HG03159 (cell line): Measurements from ENCODE around the gene DNAJC2.

ENCODE experiments used
- ATAC-seq: cut with Tn5 transposase; IDR thresholded peaks from one replicate; pipeline ENCODE4 v1.9.1; 2021; ENCODE audit warnings: mild to moderate bottlenecking, moderate library complexity; ENCODE audit not compliant: unreplicated experiment

The DNAJC2 gene, protein sequence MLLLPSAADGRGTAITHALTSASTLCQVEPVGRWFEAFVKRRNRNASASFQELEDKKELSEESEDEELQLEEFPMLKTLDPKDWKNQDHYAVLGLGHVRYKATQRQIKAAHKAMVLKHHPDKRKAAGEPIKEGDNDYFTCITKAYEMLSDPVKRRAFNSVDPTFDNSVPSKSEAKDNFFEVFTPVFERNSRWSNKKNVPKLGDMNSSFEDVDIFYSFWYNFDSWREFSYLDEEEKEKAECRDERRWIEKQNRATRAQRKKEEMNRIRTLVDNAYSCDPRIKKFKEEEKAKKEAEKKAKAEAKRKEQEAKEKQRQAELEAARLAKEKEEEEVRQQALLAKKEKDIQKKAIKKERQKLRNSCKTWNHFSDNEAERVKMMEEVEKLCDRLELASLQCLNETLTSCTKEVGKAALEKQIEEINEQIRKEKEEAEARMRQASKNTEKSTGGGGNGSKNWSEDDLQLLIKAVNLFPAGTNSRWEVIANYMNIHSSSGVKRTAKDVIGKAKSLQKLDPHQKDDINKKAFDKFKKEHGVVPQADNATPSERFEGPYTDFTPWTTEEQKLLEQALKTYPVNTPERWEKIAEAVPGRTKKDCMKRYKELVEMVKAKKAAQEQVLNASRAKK

DNA sequence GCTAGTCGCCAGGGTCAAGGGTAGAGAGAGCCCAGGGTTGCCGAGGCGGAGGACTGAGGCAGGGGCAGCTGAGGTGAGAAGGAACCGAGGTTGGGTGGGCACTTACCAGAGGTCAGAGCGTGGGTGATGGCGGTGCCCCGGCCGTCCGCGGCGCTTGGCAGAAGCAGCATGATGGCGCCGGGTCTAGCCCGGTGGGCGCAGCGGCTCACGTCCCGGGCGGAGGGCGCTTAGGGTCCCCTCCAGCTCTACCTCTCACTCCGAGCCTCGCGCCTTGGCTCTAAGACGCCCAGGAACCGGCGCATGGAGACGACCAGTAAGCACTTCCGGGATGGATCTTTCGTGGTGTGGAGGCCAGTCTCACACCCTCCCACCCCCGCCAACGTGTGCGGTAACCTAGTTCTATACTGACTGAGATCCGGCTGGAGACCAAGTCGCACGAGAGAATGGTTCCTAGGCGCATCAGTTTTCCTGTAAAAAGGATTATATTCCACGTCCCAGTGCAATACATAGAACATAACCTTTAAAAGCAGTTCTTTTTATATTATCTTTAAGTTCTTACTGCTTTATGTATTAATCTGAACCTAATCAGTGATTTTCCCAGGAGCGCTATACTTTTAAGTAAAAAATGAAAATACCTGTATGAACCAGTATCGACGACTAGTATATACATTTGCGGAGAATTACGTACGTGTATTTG is at the start of gene DNAJC2:
DNAJC2 (minus strand) TSS at position 315 of the 697 bp plus-strand sequence; CDS start at position 170, 145 bp downstream.
- peak; percentile 70 for ATAC-seq

DNA sequence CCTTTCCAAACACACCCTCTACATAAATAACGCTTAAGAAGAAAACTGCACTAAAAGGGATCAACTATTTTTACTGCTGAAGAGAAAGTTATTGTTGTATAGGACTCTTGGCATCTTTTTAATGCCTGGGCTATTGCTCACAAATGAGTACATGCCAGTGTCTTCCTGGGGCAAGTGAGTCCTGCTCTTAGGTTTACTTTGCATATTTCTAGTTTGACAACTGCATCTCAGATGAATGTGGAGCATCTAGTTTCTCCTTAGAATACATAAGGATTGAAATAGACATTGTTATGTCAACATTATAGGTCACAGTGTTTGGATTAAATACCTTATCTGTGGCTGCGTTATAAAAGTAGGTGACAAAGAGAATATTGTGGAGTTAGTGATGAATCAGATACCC is 47.4 kb upstream of the DNAJC2 start:
- no peak for ATAC-seq

DNA sequence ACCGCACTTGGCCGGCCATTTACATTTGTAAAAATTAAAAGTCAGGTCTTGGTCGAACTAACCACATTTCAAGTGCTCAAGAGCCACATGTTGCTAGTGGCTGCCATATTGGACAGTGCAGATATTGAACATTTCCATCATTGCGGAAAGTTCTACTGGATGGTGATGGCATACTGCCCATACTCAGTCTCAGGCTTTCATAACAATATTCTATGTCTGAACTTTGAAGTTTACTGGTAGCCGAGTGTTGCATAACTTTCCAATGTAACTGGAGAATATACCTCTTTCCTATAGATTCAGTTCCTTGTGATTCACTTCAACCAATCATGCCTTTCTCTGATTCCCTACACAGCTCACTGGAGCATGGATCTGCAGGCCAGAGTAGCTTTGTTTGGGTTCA is 46.6 kb upstream of the DNAJC2 start:
- ATAC-seq = no peak

DNA sequence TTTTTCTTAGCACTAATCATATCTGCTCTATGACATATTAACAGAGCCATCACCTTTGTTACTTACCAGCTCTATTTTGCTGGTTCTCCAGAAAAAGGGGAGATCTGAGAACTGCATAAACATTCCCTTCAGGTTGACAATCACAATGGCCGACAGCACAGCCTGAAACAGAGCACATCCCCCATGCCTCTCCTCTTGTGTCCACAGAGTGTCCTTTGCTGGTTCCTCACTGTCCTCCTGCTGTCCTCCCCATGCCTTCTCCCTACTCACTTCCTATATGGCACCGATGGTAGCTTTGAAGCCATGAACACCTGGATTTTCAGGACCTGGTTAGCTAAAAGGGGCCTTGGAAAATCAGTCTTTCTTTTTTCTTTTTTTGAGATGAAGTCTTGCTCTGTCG is 44.7 kb upstream of the DNAJC2 start:
- ATAC-seq = no peak

DNA sequence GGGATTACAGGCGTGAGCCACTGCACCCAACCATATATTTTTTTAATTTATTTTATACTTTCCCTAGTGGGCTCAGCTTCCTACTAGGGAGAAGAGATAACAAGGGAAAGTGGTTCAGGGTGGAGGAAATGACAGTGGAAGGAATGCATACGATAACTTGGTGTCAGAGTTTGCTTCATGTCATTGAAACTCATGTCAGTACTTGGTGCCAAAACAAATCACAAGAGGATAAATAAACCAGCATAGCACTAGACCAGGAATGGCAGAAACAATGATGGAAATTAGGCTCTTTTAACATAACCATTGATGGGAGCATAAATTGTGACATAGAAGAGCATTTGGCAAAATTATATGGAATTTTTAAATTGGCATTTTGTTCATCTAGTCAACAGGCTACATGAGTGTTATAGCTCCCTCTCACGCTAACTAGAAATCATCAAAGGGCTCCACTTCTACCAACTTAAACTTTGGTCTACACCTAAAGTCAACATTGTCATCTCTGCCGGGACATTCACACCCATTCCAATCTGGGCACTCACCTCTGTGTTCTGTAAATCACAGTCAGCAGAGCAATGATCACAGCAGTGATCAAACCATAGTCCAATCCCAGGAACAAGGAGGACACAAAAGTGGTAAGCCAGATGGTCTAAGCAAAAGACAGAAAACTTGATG is 44.0 kb upstream of the DNAJC2 start:
- ATAC-seq = no peak

DNA sequence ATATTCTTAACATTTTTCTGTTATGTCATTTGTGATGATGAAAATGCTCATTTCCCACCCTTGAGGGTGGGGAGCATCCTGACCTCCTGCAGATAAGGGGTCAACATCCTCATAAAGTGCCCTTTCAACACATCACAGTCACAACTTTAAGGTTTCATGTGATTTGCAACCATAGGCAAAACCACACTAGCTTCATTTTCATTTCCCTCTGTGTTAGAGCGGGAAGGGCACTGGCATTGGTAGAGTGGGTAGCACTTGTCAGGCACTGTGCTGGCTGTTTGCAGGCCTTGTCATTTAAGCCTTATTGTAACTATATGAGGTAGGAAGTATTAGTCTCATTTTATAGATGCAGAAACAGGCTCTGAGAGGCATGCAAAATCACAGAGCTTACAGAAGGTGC is 42.7 kb upstream of the DNAJC2 start:
- no peak for ATAC-seq

DNA sequence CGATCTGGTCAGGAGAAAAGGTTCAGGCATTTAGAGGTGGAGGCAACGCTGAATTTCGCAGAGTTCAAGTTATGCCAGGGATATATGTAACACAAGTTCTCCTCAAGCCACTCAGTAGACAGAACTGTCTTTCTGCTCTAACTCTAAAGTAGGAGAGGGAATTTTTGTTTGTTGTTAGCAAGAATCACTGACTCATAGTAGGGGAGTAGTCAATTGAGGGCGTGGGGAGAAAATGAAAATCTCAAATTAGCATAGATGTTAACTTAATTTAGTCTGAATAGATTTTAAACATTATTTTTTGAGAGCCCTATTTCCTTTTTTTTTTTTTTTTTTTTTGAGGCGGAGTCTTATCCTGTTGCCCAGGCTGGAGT is 37.5 kb upstream of the DNAJC2 start:
- ATAC-seq = no peak

DNA sequence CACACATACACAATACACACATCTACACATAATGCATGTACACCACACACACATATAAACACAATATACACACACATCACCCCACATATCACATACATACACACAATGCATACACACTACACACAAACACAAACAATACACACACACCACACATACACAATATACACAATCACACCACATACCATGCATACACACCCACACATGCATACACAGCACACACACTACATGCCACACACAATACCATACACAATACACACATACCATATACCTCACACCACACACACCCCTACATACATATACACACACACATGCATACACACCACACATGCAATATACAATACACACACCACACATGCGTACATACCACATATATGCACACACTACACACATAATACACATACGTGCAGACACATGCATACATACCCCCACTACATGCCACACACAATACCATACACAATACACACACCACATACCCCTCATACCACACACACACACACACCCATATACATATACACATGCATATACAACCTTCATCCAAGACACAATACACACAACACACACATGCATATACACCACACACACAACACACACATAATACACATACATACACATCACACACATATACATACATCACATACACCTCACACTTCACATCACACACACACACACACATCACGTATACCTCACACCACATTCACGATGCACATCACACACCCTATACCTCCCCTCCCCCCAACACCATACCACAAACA is 36.9 kb upstream of the DNAJC2 start:
- ATAC-seq = no peak

DNA sequence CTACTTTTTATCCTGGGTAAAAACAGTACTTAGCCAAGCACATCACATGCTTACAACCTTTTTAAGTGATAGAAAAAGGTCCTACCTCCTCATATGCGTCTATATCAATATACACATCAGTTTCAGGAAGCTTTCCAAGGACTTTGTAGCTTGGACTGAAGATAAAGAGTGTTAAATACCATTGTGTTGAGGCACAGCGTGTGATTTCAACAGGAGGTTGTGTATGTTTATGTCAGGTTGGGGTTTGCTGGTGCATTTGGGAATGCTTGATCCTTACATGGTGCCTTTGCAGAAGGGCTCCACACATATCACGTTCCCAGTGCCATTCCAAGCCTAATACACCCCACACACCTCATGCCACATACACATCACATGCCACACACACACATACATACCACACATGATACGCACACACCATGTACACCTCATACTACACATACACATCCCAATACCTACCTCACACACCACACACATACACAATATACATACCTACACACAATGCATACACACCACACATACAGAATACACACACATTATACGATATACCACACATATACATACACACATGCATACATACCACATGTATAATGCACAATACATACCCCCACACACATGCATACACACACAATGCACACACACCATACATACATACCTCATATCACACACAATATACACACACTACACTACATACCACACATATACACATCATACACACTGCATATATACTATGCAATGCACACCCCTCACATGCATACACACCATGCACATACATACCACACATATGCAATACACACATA is 36.0 kb upstream of the DNAJC2 start:
- ATAC-seq = no peak

DNA sequence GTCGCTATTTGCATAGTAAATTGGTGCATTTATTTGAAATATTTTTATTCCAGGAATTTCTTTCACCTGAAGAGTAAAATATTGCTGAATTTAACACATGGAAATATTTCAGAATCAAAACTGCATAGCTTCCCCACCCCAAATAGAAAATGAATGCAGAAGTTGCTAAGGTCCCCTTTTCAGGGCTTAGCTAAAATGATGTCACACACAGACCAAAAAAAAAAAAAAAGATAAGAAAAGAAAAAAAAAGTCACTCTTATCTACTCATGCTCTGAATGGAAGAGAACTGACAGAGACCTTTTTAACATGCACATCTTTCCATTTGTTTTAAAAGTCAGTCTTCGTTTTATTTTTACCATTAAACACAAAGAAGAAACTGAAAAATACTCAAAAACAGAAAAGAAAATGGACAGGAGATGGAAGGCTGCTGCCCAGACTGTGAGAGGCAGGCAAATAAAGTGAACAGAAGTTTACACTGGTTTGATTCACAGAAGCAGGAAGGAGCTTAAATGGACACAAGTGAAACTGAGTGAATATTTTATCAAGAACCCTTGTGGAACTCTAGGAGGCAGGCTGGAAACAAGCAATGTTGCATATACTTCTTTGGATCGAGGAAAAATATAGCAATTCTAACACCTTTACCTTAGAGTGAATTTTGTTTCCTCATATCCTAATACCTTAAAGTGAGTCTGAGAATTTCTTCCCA is 34.9 kb upstream of the DNAJC2 start:
- no peak for ATAC-seq

DNA sequence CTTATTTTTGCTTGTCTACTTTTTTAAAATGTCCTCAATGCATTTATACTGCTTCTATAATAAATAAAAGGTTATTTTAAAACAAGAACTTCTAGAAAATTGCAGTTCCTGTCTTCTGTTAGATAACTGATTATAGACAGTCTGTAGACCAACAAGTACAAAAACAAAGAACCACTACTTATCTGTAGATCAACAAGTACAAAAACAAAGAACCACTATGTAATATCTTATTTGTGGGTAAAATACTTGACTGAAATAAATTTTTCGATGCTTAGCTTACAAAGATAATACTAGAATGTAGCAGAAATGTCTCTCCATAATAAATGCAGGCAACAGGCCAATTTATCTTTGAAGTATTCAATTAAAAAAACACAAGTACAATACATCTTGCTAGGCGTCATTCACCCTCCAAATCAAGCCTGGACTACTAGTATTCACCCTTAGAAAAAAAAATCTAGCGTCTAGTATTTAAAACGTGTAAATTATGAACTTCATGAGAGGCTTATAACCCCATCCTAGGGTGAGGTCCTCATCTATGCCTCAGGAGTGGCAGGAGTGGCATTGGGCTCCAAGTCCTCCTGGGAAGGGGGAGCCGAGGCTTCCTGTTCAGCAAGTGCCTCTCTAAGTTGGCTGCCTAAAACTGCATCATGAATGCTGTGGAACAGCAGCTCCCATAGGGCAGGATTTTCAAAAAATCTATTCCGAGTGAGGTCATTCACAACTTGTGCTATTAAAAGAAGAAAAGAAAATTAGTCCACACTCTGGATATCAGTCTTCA is 29.5 kb upstream of the DNAJC2 start:
- no peak for ATAC-seq

DNA sequence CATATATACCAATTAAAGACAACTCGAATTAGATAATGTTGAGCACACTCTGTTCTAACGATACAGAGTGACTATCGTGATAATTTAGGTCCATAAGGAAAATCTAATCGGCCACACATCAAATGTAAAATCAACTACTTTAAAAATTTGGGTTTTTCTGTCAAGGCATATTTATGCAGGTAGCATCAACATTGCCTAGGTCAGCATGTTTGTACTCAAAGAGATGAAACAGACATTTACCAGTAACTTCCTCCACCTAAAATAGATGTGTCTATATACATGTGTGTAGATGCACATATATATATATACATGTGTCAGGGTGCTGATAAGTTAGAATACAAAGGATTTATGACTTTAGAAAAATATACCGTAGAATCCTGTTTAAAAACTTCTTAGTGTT is 24.9 kb upstream of the DNAJC2 start:
- no peak for ATAC-seq

DNA sequence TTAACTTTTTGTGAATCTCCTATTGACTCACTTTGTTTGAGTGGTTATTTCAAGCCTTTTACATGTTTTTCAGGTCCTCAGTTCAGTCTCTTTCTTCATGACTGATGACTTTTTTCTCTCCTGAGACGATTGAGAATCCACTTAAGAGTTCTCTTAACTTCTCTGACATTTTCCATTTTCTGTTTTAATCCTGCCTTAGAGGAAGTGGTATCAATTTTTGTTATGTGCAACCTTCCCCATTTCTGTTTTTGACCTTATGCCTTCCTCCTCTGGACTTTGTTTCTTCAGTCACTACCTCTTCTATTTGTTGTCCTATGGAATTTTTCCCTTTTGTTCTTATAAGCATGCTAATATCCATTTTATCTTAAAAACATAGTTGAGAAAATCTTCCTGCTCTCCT is 5.2 kb upstream of the DNAJC2 start:
- ATAC-seq = no peak

DNA sequence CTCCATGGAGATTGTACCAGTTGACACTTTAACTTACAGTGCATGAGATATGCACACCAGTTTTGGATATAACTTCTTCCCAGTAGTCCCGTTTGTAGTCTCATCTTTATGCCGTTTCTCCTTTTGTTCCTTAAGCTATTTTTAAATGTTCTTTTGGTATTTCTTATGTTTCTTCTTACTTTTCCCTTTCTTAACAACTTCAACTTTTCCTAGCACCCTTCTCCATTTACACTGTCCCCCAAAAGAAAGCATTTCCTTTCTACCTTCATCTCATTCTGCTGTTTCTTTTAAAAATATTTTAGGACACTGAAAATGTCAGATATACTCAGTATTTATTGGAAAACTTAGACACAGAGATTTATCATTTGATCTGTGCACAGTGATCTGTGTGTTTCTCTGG is 4.4 kb upstream of the DNAJC2 start:
- ATAC-seq = no peak

DNA sequence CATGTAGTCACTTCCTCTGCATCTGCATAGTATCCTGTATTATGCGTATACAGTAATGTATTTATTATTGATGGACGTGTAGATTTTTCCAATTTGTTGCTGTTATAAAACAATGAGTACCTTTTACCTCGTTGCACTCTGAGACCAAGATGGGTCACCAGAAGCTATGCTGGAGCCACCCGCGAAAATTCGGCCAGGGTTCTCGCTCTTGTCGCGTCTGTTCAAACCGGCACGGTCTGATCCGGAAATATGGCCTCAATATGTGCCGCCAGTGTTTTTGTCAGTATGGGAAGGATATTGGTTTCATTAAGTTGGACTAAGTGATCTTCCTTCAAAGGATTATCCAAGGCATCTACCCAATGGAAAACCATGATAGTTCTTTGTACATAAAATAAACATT is 3.9 kb upstream of the DNAJC2 start:
- ATAC-seq = no peak

DNA sequence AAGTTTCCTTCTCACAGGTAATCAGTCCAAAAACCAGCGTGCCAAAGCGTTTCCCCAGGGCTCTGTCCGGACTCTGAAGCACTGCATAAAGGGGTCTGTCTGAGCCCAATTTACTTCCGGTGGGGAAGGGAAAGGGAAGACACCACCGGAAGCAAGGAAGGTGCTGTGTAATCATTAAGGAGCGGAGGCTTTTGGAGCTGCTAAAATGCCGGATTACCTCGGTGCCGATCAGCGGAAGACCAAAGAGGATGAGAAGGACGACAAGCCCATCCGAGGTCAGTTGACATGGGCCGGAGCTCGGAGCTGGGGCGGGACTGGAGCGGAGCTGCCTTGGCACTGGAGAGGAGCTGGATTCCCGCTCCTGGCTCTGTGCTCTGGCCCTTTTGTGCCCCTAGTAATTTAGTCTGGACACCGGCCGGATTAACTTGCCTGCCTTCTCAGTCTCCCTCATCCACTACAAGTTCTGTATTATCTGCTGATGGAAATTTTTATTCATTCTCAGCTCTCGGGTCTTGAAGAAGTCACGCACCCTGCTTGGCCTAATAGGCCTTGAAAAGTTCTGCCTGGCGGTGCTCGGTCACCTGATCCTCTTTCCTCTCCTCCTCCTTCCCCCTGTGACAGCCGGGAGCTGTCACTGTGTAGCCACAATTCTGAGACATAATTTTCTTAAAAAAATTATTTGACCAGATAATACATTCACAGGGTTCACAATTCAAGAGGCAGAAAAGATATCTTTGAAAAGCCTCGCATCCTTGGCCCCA is 3.1 kb upstream of the DNAJC2 start, which contains the start of gene PSMC2:
PSMC2 (plus strand) TSS at position 137 of the 761 bp plus-strand sequence; CDS start at position 206, 69 bp downstream.
- peak; percentile 72 for ATAC-seq

DNA sequence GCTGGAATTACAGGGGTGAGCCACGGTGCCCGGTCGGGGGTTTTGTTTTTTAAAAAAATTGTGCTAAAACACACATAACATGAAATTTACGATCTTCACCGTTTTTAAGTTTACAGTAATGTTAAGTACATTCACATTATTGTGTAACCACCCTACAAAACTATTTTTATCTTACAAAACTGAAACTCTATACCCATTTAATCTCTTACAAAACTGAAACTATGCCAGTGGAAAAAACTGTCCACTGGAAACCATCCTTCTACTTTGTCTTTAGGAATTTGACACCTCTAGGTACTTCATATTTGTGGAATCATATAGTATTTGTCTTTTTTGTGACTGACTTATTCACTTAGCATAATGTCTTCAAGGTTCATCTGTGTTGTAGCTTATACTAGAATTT is 1.8 kb upstream of the DNAJC2 start:
- ATAC-seq = no peak
